HG03354 (cell line): Measurements from ENCODE around the gene MACC1.

Source experiments
- ATAC-seq: cut with Tn5 transposase; IDR thresholded peaks from one replicate; pipeline ENCODE4 v1.9.1; 2021; ENCODE audit warnings: mild to moderate bottlenecking; ENCODE audit not compliant: unreplicated experiment, poor library complexity, severe bottlenecking

The MACC1 gene

GRCh38 chr7:20107582-20107981 is 109.6 kb downstream of the MACC1 start:
- ATAC-seq = no peak

GRCh38 chr7:20104696-20105095 is 112.5 kb downstream of the MACC1 start:
- ATAC-seq = no peak

- ATAC-seq = no peak
These were observed 114.2 kb downstream of the MACC1 start for GRCh38 chr7:20102982-20103381.

- no peak for ATAC-seq
These were observed 121.3 kb downstream of the MACC1 start for GRCh38 chr7:20095862-20096261.

- no peak for ATAC-seq
These were observed 121.7 kb downstream of the MACC1 start for GRCh38 chr7:20095436-20095835.

GRCh38 chr7:20089431-20089830 is 127.8 kb downstream of the MACC1 start:
- no peak for ATAC-seq

GRCh38 chr7:20085086-20085485 is 132.1 kb downstream of the MACC1 start:
- ATAC-seq = no peak
